OCI-LY3 (cell line): ENCODE measurements around the gene MEF2C.
A peak's percentile ranks its signal among the peaks of the same experiment; 100 is the strongest.

Source experiments
- H2AFZ ChIP-seq: fragments of 200-600, 300-600 bp; shearing (Covaris generic); 2 replicates; pipeline ENCODE4 v1.6.0; 2014; ENCODE audit warnings: antibody characterized with exemption, low read depth, low read length
- H3K27ac ChIP-seq: fragments of 200-600, 300-600 bp; sonication (generic); 2 replicates; pipeline ENCODE4 v1.5.1; 2014; ENCODE audit warnings: mild to moderate bottlenecking, low read length, moderate library complexity, mixed read lengths
- H3K27me3 ChIP-seq: fragments of 200-600, 300-600 bp; sonication (generic); 2 replicates; pipeline ENCODE4 v1.6.1; 2014; ENCODE audit warnings: low read depth, low read length, mixed read lengths
- H3K36me3 ChIP-seq: fragments of 200-600, 300-600 bp; sonication (generic); replicated peaks from 2 replicates; pipeline ENCODE3; 2014; ENCODE audit warnings: low read depth, low read length, mixed read lengths
- H3K4me1 ChIP-seq: fragments of 300-600, 200-600 bp; sonication (generic); 2 replicates; pipeline ENCODE4 v1.6.1; 2014; ENCODE audit warnings: low read length, mixed read lengths
- H3K4me2 ChIP-seq: fragments of 200-600, 300-600 bp; sonication (generic); 2 replicates; pipeline ENCODE4 v1.6.1; 2014; ENCODE audit warnings: low read length, mixed read lengths
- H3K4me3 ChIP-seq: fragments of 300-600, 200-600 bp; sonication (generic); 2 replicates; pipeline ENCODE4 v1.5.1; 2014; ENCODE audit warnings: antibody characterized with exemption, mild to moderate bottlenecking, low read length, moderate library complexity
- H3K79me2 ChIP-seq: fragments of 300-600, 200-600 bp; shearing (Covaris generic); 2 replicates; pipeline ENCODE4 v1.6.1; 2014; ENCODE audit warnings: mild to moderate bottlenecking, low read length, mixed read lengths
- H3K9ac ChIP-seq: fragments of 300-600, 200-600 bp; shearing (Covaris generic); 2 replicates; pipeline ENCODE4 v1.6.0; 2014; ENCODE audit warnings: mild to moderate bottlenecking, low read length, moderate library complexity
- H3K9me3 ChIP-seq: fragments of 200-600, 300-600 bp; shearing (Covaris generic); 2 replicates; pipeline ENCODE4 v1.6.1; 2014; ENCODE audit warnings: low read length, mixed read lengths; ENCODE audit not compliant: insufficient read depth
- H4K20me1 ChIP-seq: fragments of 200-600, 300-600 bp; sonication (generic); 2 replicates; pipeline ENCODE4 v1.6.1; 2016; ENCODE audit warnings: low read length, mixed read lengths; ENCODE audit not compliant: insufficient read depth
- CTCF ChIP-seq: fragments of 200-600, 300-600 bp; sonication (generic); IDR thresholded peaks from 2 replicates; pipeline ENCODE4 v1.5.1; 2014; ENCODE audit warnings: antibody characterized with exemption, low read length, low read depth
- EZH2phosphoT487 ChIP-seq: fragments of 200-600 bp; shearing (Covaris generic); IDR thresholded peaks from 2 replicates; pipeline ENCODE4 v1.6.1; 2018; ENCODE audit warnings: antibody characterized with exemption, mixed run types, low read depth

The MEF2C gene

GRCh38 chr5:88882276-88883038 is 527 bp downstream of the MEF2C start:
- H3K9me3 ChIP-seq, result no peaks in the 10 kb centered on the region
- 0 out of 2 replicates have a peak, but pooled peaks cover 4% of the 10 kb centered on the region for H3K27me3 ChIP-seq
- H3K4me1 ChIP-seq, result peaks cover 33% of the 10 kb centered on the region
- H3K79me2 ChIP-seq, result peaks cover 68% of the 10 kb centered on the region
- H3K27ac ChIP-seq, result peak overlapping the region; percentile 75
- H3K36me3 ChIP-seq, result peaks cover 15% of the 10 kb centered on the region
- peak overlapping the region; percentile 98 for H3K9ac ChIP-seq
- TF ChIP-seq CTCF (no peak), EZH2phosphoT487 (no peak)
- H3K4me3 ChIP-seq, result peak overlapping the region; percentile 98
- H2AFZ ChIP-seq, result no peak overlapping the region
- peak overlapping the region; percentile 95 for H3K4me2 ChIP-seq
- H4K20me1 ChIP-seq, result peaks cover 29% of the 10 kb centered on the region

- Histone ChIP-seq H3K9me3 (no peaks in the 10 kb centered on the region), H3K36me3 (peaks cover 22% of the 10 kb centered on the region), H3K9ac (peak overlapping the region; percentile 98), H4K20me1 (peaks cover 37% of the 10 kb centered on the region), H2AFZ (no peak overlapping the region), H3K27ac (peak overlapping the region; percentile 75), H3K4me1 (peaks cover 40% of the 10 kb centered on the region), H3K4me2 (peak overlapping the region; percentile 95), H3K27me3 (0 out of 2 replicates have a peak, but pooled peaks cover 4% of the 10 kb centered on the region), H3K79me2 (peaks cover 77% of the 10 kb centered on the region), H3K4me3 (peak overlapping the region; percentile 98)
- TF ChIP-seq EZH2phosphoT487, result no peak
Observed at GRCh38 chr5:88881571-88881971, 1.4 kb downstream of the MEF2C start.

- Histone ChIP-seq H3K27ac (peak overlapping the region; percentile 32), H2AFZ (no peak overlapping the region), H3K79me2 (peaks cover 90% of the 10 kb centered on the region), H3K36me3 (peaks cover 23% of the 10 kb centered on the region), H4K20me1 (peaks cover 50% of the 10 kb centered on the region), H3K27me3 (0 out of 2 replicates have a peak, but pooled peaks cover 4% of the 10 kb centered on the region), H3K4me2 (peak overlapping the region; percentile 95), H3K4me1 (peaks cover 48% of the 10 kb centered on the region), H3K9ac (peak overlapping the region; percentile 98), H3K4me3 (peak overlapping the region; percentile 98), H3K9me3 (no peaks in the 10 kb centered on the region)
- TF ChIP-seq EZH2phosphoT487, result no peak
- no peak for TF ChIP-seq CTCF
Observed at GRCh38 chr5:88880201-88880600, 2.8 kb downstream of the MEF2C start.

- Histone ChIP-seq H2AFZ (no peak overlapping the region), H3K79me2 (peaks cover 95% of the 10 kb centered on the region), H3K4me3 (peak overlapping the region; percentile 98), H3K9ac (peak overlapping the region; percentile 98), H3K9me3 (no peaks in the 10 kb centered on the region), H3K4me1 (peaks cover 51% of the 10 kb centered on the region), H4K20me1 (peaks cover 54% of the 10 kb centered on the region), H3K27me3 (0 out of 2 replicates have a peak, but pooled peaks cover 4% of the 10 kb centered on the region), H3K27ac (peak overlapping the region; percentile 32), H3K36me3 (peaks cover 25% of the 10 kb centered on the region), H3K4me2 (peak overlapping the region; percentile 95)
- TF ChIP-seq EZH2phosphoT487, result no peak
- TF ChIP-seq CTCF, result no peak
Observed at GRCh38 chr5:88879724-88880123, 3.3 kb downstream of the MEF2C start.
